B cell (primary cell): ENCODE results near the gene TMEM87B. TPM values are rescaled to one million over a fixed set of nuclear protein-coding genes. Genes with fewer than 3 reads are reported as not detected.

ENCODE experiments used
- ATAC-seq: fragments of 200-7000 bp; cut with Tn5 transposase; one replicate; pipeline ENCODE4 v1.10.0; 2021; ENCODE audit warnings: low read depth, mild to moderate bottlenecking, moderate number of reproducible peaks, moderate library complexity
- CTCF ChIA-PET: fragments of 350-600 bp; sonication (Branson Sonifier 250); formaldehyde crosslinking; loops from one replicate; lab custom pipeline; 2021; ENCODE audit warnings: antibody characterized with exemption, inconsistent platforms; lab: Charles Lee
- POLR2A ChIA-PET: fragments of 350-600 bp; sonication (Branson Sonifier 250); formaldehyde crosslinking; loops from one replicate; lab custom pipeline; 2021; ENCODE audit warnings: antibody characterized with exemption; lab: Charles Lee
- DNase-seq: peaks from one replicate; pipeline ENCODE4 v3.0.0; 2013
- H2AFZ ChIP-seq: 2 replicates; pipeline ENCODE4 v1.6.1; 2012; ENCODE audit warnings: mild to moderate bottlenecking, low read depth, low read length; ENCODE audit not compliant: insufficient read depth, poor library complexity, severe bottlenecking
- H3K27ac ChIP-seq, 2 donors: 1 replicate in 1 of 2; 2 replicates in 1 of 2; pipeline ENCODE4 v1.5.1; 2012 to 2013; ENCODE audit warnings: low read length in 2 of 2, mild to moderate bottlenecking in 2 of 2, moderate library complexity in 1 of 2
- H3K27me3 ChIP-seq, 4 experiments: fragments of 200-600 bp in 1 of 4; sonication (generic) in 1 of 4; replicated peaks in 1 of 4; 1 replicate in 2 of 4; 2 replicates in 2 of 4; pipeline versions ENCODE4 v1.6.1 to v1.7.0; 2013 to 2016; ENCODE audit warnings: low read length in 3 of 4, mild to moderate bottlenecking in 2 of 4, mixed read lengths in 1 of 4, moderate library complexity in 1 of 4; ENCODE audit not compliant: insufficient read depth in 4 of 4, control insufficient read depth in 3 of 4; ENCODE audit errors: control extremely low read depth in 1 of 4
- H3K36me3 ChIP-seq, 2 experiments: replicated peaks in 1 of 2; 1 replicate in 1 of 2; 2 replicates in 1 of 2; pipeline versions ENCODE4 v1.6.1 to v1.7.1; 2013; ENCODE audit warnings: low read length in 1 of 2; ENCODE audit not compliant: insufficient read depth in 2 of 2, control insufficient read depth in 1 of 2; ENCODE audit errors: control extremely low read depth in 1 of 2, extremely low read depth in 1 of 2
- H3K4me1 ChIP-seq, 2 donors: fragments of 200-600 bp in 1 of 2; sonication (generic) in 1 of 2; 1 replicate in 1 of 2; 2 replicates in 1 of 2; pipeline versions ENCODE4 v1.5.1 to v1.6.1; 2013 to 2017; ENCODE audit warnings: low read length in 2 of 2; ENCODE audit not compliant: control insufficient read depth in 2 of 2, insufficient read depth in 2 of 2
- H3K4me2 ChIP-seq: replicated peaks from 2 replicates; pipeline ENCODE3; 2012; ENCODE audit warnings: mild to moderate bottlenecking, low read depth, low read length; ENCODE audit not compliant: poor library complexity, severe bottlenecking
- H3K4me3 ChIP-seq, 5 experiments: fragments of 200-600 bp in 1 of 5; sonication (generic) in 1 of 5; 1 replicate in 3 of 5; 2 replicates in 2 of 5; pipeline versions ENCODE4 v1.5.1 to v1.7.0; 2011 to 2016; ENCODE audit warnings: low read length in 4 of 5, mild to moderate bottlenecking in 4 of 5, low read depth in 2 of 5, control low read depth in 1 of 5, moderate library complexity in 1 of 5; ENCODE audit not compliant: insufficient read depth in 1 of 5; ENCODE audit errors: control extremely low read depth in 1 of 5, extremely low read depth in 1 of 5
- H3K79me2 ChIP-seq: fragments of 200-600 bp; sonication (generic); one replicate; pipeline ENCODE4 v1.6.0; 2016; ENCODE audit warnings: low read length; ENCODE audit not compliant: control insufficient read depth, insufficient read depth
- H3K9ac ChIP-seq: fragments of 200-600 bp; sonication (generic); 2 replicates; pipeline ENCODE4 v1.6.1; 2017; ENCODE audit warnings: mild to moderate bottlenecking, low read length, moderate library complexity
- H3K9me3 ChIP-seq, 3 donors: one replicate each; pipeline versions ENCODE4 v1.6.1 to v1.7.1; 2013; ENCODE audit warnings: low read length in 2 of 3; ENCODE audit not compliant: control insufficient read depth in 2 of 3, insufficient read depth in 1 of 3; ENCODE audit errors: control extremely low read depth in 1 of 3
- H4K20me1 ChIP-seq: 2 replicates; pipeline ENCODE4 v1.6.0; 2012; ENCODE audit warnings: mild to moderate bottlenecking, low read length; ENCODE audit not compliant: insufficient read depth, control insufficient read depth, poor library complexity, severe bottlenecking
- H3K27ac Mint-ChIP-seq: one replicate; pipeline ENCODE4 v1.8.0; 2021; ENCODE audit warnings: mixed read lengths
- H3K27me3 Mint-ChIP-seq: one replicate; pipeline ENCODE4 v1.8.0; 2021; ENCODE audit warnings: mixed read lengths
- H3K4me1 Mint-ChIP-seq: one replicate; pipeline ENCODE4 v1.8.0; 2021; ENCODE audit warnings: mixed read lengths
- H3K4me3 Mint-ChIP-seq: one replicate; pipeline ENCODE4 v1.8.0; 2021; ENCODE audit warnings: mixed read lengths
- H3K9me3 Mint-ChIP-seq: one replicate; pipeline ENCODE4 v1.8.0; 2022; ENCODE audit warnings: mixed read lengths; ENCODE audit not compliant: insufficient read depth
- EZH2 ChIP-seq: IDR thresholded peaks from 2 replicates; pipeline ENCODE4 v1.6.1; 2012; ENCODE audit warnings: borderline replicate concordance, low read depth, mild to moderate bottlenecking, moderate library complexity, low read length; ENCODE audit not compliant: insufficient read depth, poor library complexity, severe bottlenecking
- WGBS: methylation state at CpG from one replicate; pipeline ENCODE4 v1.1.5; 2013; ENCODE audit warnings: missing lambda C conversion rate; ENCODE audit not compliant: insufficient coverage; 5-methylcytosine and 5-hydroxymethylcytosine counted together
- intact Hi-C: fragments of 100-400 bp; cut with micrococcal nuclease; formaldehyde crosslinking; loops from one replicate; pipeline ENCODE4 v1.10.0; 2022
- polyA plus RNA-seq: library from polyadenylated mRNA; depleted of rRNA; stranded (reverse); fragments of >200 nt; gene quantifications from 2 replicates; pipeline ENCODE4 v1.2.3, GENCODE V29; 2012
- total RNA-seq, 2 donors: library from RNA; stranded (reverse); fragments of 120-200 nt in 1 of 2; gene quantifications; 1 replicate in 1 of 2; 2 replicates in 1 of 2; pipeline versions ENCODE4 v1.2.3 to v1.2.4, GENCODE V29; 2013 to 2022
- TF ChIP-seq, protein P1 (sequence below): fragments of 200-600 bp; IDR thresholded peaks from one replicate; pipeline ENCODE4 v1.8.0; 2022; ENCODE audit warnings: antibody characterized with exemption, mild to moderate bottlenecking

TMEM87B gene
- total and polyA plus RNA-seq, 2 donors (not counting 1 experiment from before 2014, with no cell fraction given): 9.4 to 21.0 TPM

DNA sequence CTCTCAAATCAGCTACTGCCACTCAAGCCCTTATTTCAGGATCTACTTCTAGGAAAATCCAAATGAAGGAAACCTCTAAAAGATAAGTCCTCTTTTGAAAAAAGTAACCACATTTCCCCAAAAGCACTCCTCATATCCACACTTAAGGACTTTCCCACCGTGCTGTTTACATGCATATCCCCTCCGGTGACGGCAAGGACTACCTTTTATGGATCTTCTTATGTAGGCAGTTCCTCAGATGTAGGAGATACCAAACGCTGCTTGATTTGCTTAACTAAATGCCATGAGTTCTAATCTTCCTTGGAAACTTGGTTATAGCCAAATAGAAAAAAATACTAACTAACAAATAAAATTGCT is 6.9 kb upstream of the TMEM87B start:
- Histone ChIP-seq H4K20me1 (no peaks in the 10 kb centered on the region), H3K27ac (no peak overlapping the region), H3K9ac (no peak overlapping the region), H3K9me3 (peaks cover 0 to 9% (median 1%) of the 10 kb centered on the region in 3 donors), H2AFZ (no peak overlapping the region), H3K79me2 (no peaks in the 10 kb centered on the region), H3K27me3 (peaks cover 0 to 3% (median 0%) of the 10 kb centered on the region in 4 experiments), H3K4me2 (no peak overlapping the region), H3K36me3 (no peaks in the 10 kb centered on the region), H3K4me3 (no peak overlapping the region), H3K4me1 (no peaks in the 10 kb centered on the region)
- Mint-ChIP-seq H3K27me3 (peaks cover 9% of the 10 kb centered on the region), H3K9me3 (peaks cover 3% of the 10 kb centered on the region), H3K4me3 (no peak overlapping the region), H3K4me1 (no peaks in the 10 kb centered on the region), H3K27ac (no peak overlapping the region)
- 67% methylated on average over 3 of the region's 4 CpGs for WGBS
- ChIA-PET CTCF (interaction anchor here (1.1 to 8.8 kb wide), 5 partner anchors 54 to 164 kb away, joined by 3 to 83 read pairs (median 5); partner anchors contain the start of gene ANAPC1), POLR2A (no interaction called here)
- ATAC-seq (no peak), DNase-seq (no peak)
- intact Hi-C loops: loop anchor here (1.0 to 2.0 kb wide), 2 partner anchors 161 to 535 kb away; no protein-coding TSS in a partner anchor
- TF ChIP-seq EZH2: no peak
- TF ChIP-seq, protein P1, sequence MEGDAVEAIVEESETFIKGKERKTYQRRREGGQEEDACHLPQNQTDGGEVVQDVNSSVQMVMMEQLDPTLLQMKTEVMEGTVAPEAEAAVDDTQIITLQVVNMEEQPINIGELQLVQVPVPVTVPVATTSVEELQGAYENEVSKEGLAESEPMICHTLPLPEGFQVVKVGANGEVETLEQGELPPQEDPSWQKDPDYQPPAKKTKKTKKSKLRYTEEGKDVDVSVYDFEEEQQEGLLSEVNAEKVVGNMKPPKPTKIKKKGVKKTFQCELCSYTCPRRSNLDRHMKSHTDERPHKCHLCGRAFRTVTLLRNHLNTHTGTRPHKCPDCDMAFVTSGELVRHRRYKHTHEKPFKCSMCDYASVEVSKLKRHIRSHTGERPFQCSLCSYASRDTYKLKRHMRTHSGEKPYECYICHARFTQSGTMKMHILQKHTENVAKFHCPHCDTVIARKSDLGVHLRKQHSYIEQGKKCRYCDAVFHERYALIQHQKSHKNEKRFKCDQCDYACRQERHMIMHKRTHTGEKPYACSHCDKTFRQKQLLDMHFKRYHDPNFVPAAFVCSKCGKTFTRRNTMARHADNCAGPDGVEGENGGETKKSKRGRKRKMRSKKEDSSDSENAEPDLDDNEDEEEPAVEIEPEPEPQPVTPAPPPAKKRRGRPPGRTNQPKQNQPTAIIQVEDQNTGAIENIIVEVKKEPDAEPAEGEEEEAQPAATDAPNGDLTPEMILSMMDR: no peak

DNA sequence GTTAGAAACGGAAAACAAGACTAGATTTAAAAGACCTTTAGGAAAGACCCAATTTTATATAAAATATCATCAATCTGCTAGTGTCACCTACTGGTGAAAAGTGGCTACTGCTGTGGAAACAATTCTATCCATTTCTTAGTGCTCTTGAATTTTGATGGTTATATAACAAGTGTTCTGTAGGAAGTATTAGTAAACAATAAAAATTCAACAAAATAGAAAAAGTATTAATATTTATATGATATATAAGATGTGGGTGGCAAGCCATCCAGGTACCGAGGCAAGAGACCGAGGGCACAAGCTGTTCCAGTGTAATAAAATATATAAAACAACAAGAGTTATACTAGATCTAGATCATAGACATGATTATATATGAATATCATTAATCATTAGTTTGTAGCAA is 6.2 kb upstream of the TMEM87B start:
- Histone ChIP-seq H3K4me1 (peaks cover 6 to 7% of the 10 kb centered on the region in 2 donors), H3K9me3 (peaks cover 0 to 9% (median 1%) of the 10 kb centered on the region in 3 donors), H3K4me3 (no peak overlapping the region), H3K27me3 (peaks cover 0 to 3% (median 0%) of the 10 kb centered on the region in 4 experiments), H3K27ac (no peak overlapping the region), H3K9ac (no peak overlapping the region), H2AFZ (no peak overlapping the region), H3K4me2 (no peak overlapping the region), H3K36me3 (no peaks in the 10 kb centered on the region), H4K20me1 (no peaks in the 10 kb centered on the region), H3K79me2 (no peaks in the 10 kb centered on the region)
- CTCF ChIA-PET: interaction anchor here (1.1 to 8.8 kb wide), 7 partner anchors 12 to 165 kb away, joined by 3 to 83 read pairs (median 5); partner anchors contain the start of gene ANAPC1
- ATAC-seq (peak; percentile 82), DNase-seq (peak; percentile 68)
- Mint-ChIP-seq H3K9me3 (peaks cover 3% of the 10 kb centered on the region), H3K4me1 (peaks cover 5% of the 10 kb centered on the region), H3K4me3 (no peak overlapping the region), H3K27me3 (peaks cover 9% of the 10 kb centered on the region), H3K27ac (no peak overlapping the region)
- WGBS: no CpG with 5 or more reads among the region's 3 CpGs
- TF ChIP-seq EZH2: no peak
- TF ChIP-seq, protein P1: peak; percentile 89
- intact Hi-C loops: loop anchor here (1.0 to 2.0 kb wide), 2 partner anchors 162 to 534 kb away; no protein-coding TSS in a partner anchor
- POLR2A ChIA-PET: interaction anchor here (0.6 kb wide), 1 partner anchor 384 kb away, joined by 3 read pairs; the partner anchor contains the start of gene RGPD8
